GM23338 (cell line): Measurements from ENCODE around the gene TNS3. TPM values are rescaled to one million over a fixed set of nuclear protein-coding genes. Genes with fewer than 3 reads are reported as not detected.

ENCODE experiments used
- ATAC-seq: fragments of 200-7000 bp; cut with Tn5 transposase; 3 replicates; pipeline ENCODE4 v1.9.1; 2020
- DNase-seq: peaks from one replicate; pipeline ENCODE4 v3.0.0-alpha.2; 2015; ENCODE audit warnings: low spot score
- H2AFZ ChIP-seq: fragments of 200-600 bp; sonication (generic); 2 replicates; pipeline ENCODE4 v1.8.0; 2016; ENCODE audit warnings: antibody characterized with exemption, mild to moderate bottlenecking, moderate library complexity
- H3F3A ChIP-seq: fragments of 200-600 bp; sonication (generic); replicated peaks from 2 replicates; pipeline ENCODE4 v1.8.0; 2017; ENCODE audit warnings: antibody characterized with exemption, mixed run types, low read depth
- H3K27ac ChIP-seq: fragments of 200-600 bp; sonication (generic); 2 replicates; pipeline ENCODE4 v1.6.1; 2016; ENCODE audit warnings: low read depth
- H3K27me3 ChIP-seq: fragments of 200-600 bp; sonication (generic); 2 replicates; pipeline ENCODE4 v1.8.0; 2016; ENCODE audit warnings: mild to moderate bottlenecking, mixed run types, moderate library complexity; ENCODE audit not compliant: insufficient read depth
- H3K36me3 ChIP-seq: fragments of 200-600 bp; sonication (generic); 2 replicates; pipeline ENCODE4 v1.8.0; 2016; ENCODE audit warnings: mild to moderate bottlenecking; ENCODE audit not compliant: insufficient read depth
- H3K4me1 ChIP-seq: fragments of 200-600 bp; sonication (generic); 2 replicates; pipeline ENCODE4 v1.8.0; 2016; ENCODE audit warnings: mild to moderate bottlenecking, moderate library complexity; ENCODE audit not compliant: insufficient read depth
- H3K4me2 ChIP-seq: fragments of 200-600 bp; sonication (generic); 2 replicates; pipeline ENCODE4 v1.7.1; 2017; ENCODE audit warnings: mixed run types
- H3K4me3 ChIP-seq: fragments of 200-600 bp; sonication (generic); 2 replicates; pipeline ENCODE4 v1.6.1; 2016; ENCODE audit warnings: mixed run types
- H3K79me2 ChIP-seq: fragments of 200-600 bp; sonication (generic); replicated peaks from 2 replicates; pipeline ENCODE4 v1.8.0; 2017; ENCODE audit warnings: mild to moderate bottlenecking; ENCODE audit not compliant: insufficient read depth
- H3K9me2 ChIP-seq: fragments of 200-600 bp; sonication (generic); 2 replicates; pipeline ENCODE4 v1.8.0; 2017; ENCODE audit not compliant: insufficient read depth
- H4K20me1 ChIP-seq: fragments of 200-600 bp; sonication (generic); replicated peaks from 2 replicates; pipeline ENCODE4 v1.8.0; 2017; ENCODE audit warnings: mild to moderate bottlenecking; ENCODE audit not compliant: insufficient read depth
- H3K27ac Mint-ChIP-seq: 2 replicates; pipeline ENCODE4 v1.8.0; 2020; ENCODE audit warnings: inconsistent platforms, mild to moderate bottlenecking, moderate library complexity, mixed read lengths
- H3K27me3 Mint-ChIP-seq: 3 replicates; pipeline ENCODE4 v1.8.0; 2022; ENCODE audit warnings: low read depth, mild to moderate bottlenecking, moderate library complexity, mixed read lengths, inconsistent platforms; ENCODE audit not compliant: insufficient read depth, poor library complexity
- H3K36me3 Mint-ChIP-seq: 3 replicates; pipeline ENCODE4 v1.8.0; 2021; ENCODE audit warnings: low read depth, mild to moderate bottlenecking, inconsistent platforms, moderate library complexity, mixed read lengths
- H3K4me1 Mint-ChIP-seq: 3 replicates; pipeline ENCODE4 v1.8.0; 2020; ENCODE audit warnings: mild to moderate bottlenecking, inconsistent platforms, mixed read lengths
- H3K4me3 Mint-ChIP-seq: 3 replicates; pipeline ENCODE4 v1.8.0; 2021; ENCODE audit warnings: moderate library complexity, mild to moderate bottlenecking, inconsistent platforms, mixed read lengths
- H3K9me3 Mint-ChIP-seq: 3 replicates; pipeline ENCODE4 v1.8.0; 2020; ENCODE audit warnings: moderate library complexity, mild to moderate bottlenecking, inconsistent platforms, mixed read lengths
- CREB1 ChIP-seq: fragments of 250-450 bp; sonication (Bioruptor Pico); IDR thresholded peaks from 2 replicates; pipeline ENCODE4 v1.5.0; 2020; ENCODE audit warnings: low read depth, mild to moderate bottlenecking, moderate library complexity
- EZH2 ChIP-seq: fragments of 200-600 bp; sonication (generic); IDR thresholded peaks from one replicate; pipeline ENCODE4 v1.8.0; 2017; ENCODE audit warnings: antibody characterized with exemption, mild to moderate bottlenecking, low read depth; ENCODE audit not compliant: unreplicated experiment
- EZH2phosphoT487 ChIP-seq: fragments of 200-600 bp; sonication (generic); IDR thresholded peaks from one replicate; pipeline ENCODE4 v1.8.1; 2018; ENCODE audit warnings: antibody characterized with exemption; ENCODE audit not compliant: unreplicated experiment
- JUNB ChIP-seq: IDR thresholded peaks from one replicate; pipeline ENCODE4 v1.6.1; 2016; ENCODE audit warnings: antibody characterized with exemption; ENCODE audit not compliant: unreplicated experiment
- NANOG ChIP-seq: IDR thresholded peaks from 2 replicates; pipeline ENCODE4 v1.6.1; 2016; ENCODE audit warnings: antibody characterized with exemption, borderline replicate concordance
- POLR2AphosphoS5 ChIP-seq: IDR thresholded peaks from 2 replicates; pipeline ENCODE4 v1.6.1; 2016; ENCODE audit warnings: antibody characterized with exemption, low read depth
- ZNF114 ChIP-seq: fragments of 250-450 bp; sonication (Bioruptor Pico); IDR thresholded peaks from 2 replicates; pipeline ENCODE4 v1.5.0; 2020; ENCODE audit warnings: mild to moderate bottlenecking, moderate library complexity
- ZNF331 ChIP-seq: fragments of 250-450 bp; sonication (Bioruptor Pico); IDR thresholded peaks from 2 replicates; pipeline ENCODE4 v1.5.0; 2020; ENCODE audit warnings: low read depth, mild to moderate bottlenecking, moderate library complexity
- polyA plus RNA-seq: library from polyadenylated mRNA; unstranded; fragments of >200 nt; fragmentation: Nextera tagmentation; extraction: Ambion mirVana; gene quantifications from 2 replicates; pipeline ENCODE4 v1.2.1, GENCODE V29; 2016
- total RNA-seq: library from RNA; depleted of rRNA; stranded (reverse); fragments of >200 nt; shearing (Covaris generic); gene quantifications from 2 replicates; pipeline ENCODE4 v1.2.3, GENCODE V29; 2014
- TF ChIP-seq, protein P1 (sequence below): IDR thresholded peaks from one replicate; pipeline ENCODE4 v1.6.1; 2018; ENCODE audit warnings: antibody characterized with exemption; ENCODE audit not compliant: unreplicated experiment
- TF ChIP-seq, protein P2 (sequence below): IDR thresholded peaks from 2 replicates; pipeline ENCODE4 v1.6.1; 2016; ENCODE audit warnings: antibody characterized with exemption

The TNS3 gene
- total and polyA plus RNA-seq, 2 experiments from 2014 or later = 6.2 to 28.7 TPM

DNA sequence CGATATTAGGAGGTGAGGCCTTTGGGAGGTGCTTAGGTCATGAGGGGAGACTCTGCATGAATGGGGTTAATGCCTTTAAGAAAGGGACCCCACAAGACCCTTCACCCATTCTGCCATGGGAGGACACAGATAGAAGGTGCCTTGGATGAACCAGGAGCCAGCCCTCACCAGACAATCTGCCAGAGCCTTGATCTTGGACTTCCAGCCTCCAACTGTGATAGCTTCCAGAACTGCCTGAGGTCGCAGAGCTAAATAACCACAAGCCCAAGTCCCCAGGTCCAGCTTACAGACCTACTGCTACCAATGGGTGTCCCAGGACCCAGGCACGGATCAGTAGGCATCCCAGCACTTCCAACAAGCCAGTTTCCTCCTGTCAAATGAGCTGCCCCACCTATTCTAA is 37.5 kb downstream of the TNS3 start (continued):
- TF ChIP-seq, protein P1, sequence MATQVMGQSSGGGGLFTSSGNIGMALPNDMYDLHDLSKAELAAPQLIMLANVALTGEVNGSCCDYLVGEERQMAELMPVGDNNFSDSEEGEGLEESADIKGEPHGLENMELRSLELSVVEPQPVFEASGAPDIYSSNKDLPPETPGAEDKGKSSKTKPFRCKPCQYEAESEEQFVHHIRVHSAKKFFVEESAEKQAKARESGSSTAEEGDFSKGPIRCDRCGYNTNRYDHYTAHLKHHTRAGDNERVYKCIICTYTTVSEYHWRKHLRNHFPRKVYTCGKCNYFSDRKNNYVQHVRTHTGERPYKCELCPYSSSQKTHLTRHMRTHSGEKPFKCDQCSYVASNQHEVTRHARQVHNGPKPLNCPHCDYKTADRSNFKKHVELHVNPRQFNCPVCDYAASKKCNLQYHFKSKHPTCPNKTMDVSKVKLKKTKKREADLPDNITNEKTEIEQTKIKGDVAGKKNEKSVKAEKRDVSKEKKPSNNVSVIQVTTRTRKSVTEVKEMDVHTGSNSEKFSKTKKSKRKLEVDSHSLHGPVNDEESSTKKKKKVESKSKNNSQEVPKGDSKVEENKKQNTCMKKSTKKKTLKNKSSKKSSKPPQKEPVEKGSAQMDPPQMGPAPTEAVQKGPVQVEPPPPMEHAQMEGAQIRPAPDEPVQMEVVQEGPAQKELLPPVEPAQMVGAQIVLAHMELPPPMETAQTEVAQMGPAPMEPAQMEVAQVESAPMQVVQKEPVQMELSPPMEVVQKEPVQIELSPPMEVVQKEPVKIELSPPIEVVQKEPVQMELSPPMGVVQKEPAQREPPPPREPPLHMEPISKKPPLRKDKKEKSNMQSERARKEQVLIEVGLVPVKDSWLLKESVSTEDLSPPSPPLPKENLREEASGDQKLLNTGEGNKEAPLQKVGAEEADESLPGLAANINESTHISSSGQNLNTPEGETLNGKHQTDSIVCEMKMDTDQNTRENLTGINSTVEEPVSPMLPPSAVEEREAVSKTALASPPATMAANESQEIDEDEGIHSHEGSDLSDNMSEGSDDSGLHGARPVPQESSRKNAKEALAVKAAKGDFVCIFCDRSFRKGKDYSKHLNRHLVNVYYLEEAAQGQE = no peak

DNA sequence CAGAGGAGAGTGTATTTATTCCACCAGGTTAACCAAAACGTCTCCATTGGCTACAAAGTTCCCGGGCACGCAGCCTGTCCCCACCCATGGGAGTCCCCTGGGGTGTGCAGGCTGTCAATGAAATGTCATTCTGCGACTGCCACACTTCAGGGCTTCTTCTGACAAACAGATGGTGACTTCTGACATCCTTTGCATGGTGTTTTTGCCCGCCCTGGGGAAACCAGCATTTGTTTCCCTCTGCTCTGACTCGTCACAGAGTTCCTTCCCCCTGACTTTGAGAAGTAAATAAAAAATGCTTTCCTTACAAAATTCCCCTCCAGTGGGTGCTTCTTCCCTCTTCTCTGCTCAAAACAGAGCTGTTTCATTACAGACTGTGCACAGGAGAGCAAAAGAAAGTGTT is 38.2 kb downstream of the TNS3 start:
- Histone ChIP-seq H3K27me3 (no peaks in the 10 kb centered on the region), H3F3A (no peaks in the 10 kb centered on the region), H3K4me2 (no peak overlapping the region), H3K36me3 (no peaks in the 10 kb centered on the region), H3K79me2 (peaks cover 13% of the 10 kb centered on the region; the same call in 1 of the 2 replicates), H3K4me1 (peaks cover 20% of the 10 kb centered on the region), H3K9me2 (no peaks in the 10 kb centered on the region), H4K20me1 (0 out of 2 replicates have a peak, but pooled peaks cover 3% of the 10 kb centered on the region), H2AFZ (no peak overlapping the region), H3K4me3 (no peak overlapping the region), H3K27ac (no peak overlapping the region)
- Mint-ChIP-seq H3K4me1 (peaks cover 38% of the 10 kb centered on the region), H3K27me3 (peaks cover 4% of the 10 kb centered on the region), H3K9me3 (no peaks in the 10 kb centered on the region; the same call in 2 of the 3 replicates), H3K4me3 (no peak overlapping the region), H3K36me3 (no peaks in the 10 kb centered on the region; the same call in 1 of the 3 replicates), H3K27ac (no peak overlapping the region)
- DNase-seq (no peak), ATAC-seq (no peak)
- TF ChIP-seq CREB1 (CRISPR knock-in tag) = no peak
- TF ChIP-seq EZH2 = no peak

DNA sequence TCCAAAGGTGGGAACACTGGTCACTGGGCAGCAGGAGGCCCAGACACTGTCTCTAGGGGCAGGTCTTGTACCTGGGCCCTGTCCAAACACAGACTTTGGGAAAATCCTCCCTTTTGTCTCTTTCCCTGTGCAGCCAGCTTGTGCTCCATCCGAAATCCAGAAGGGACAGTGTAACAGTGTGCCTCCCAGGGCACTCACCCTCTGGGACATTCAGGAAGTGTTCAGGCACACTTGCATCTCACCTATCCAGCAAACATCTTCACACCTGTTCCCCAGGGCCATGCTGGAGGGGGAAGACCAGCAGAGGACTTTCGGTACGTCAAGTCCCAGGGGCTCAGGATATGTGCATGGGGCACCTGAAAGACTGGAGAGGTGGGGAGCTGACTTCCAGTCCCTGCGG is 38.9 kb downstream of the TNS3 start:
- Histone ChIP-seq H3K27ac (no peak overlapping the region), H3K79me2 (peaks cover 16% of the 10 kb centered on the region; the same call in 1 of the 2 replicates), H3K4me3 (no peak overlapping the region), H3K4me1 (peaks cover 26% of the 10 kb centered on the region), H3K9me2 (no peaks in the 10 kb centered on the region), H3K27me3 (0 out of 2 replicates have a peak, but pooled peaks cover under 1% of the 10 kb centered on the region), H3K36me3 (no peaks in the 10 kb centered on the region), H3K4me2 (no peak overlapping the region), H4K20me1 (0 out of 2 replicates have a peak, but pooled peaks cover 7% of the 10 kb centered on the region), H3F3A (no peaks in the 10 kb centered on the region), H2AFZ (no peak overlapping the region)
- H3K9me3 Mint-ChIP-seq = no peaks in the 10 kb centered on the region; the same call in 2 of the 3 replicates
- no peak overlapping the region for H3K4me3 Mint-ChIP-seq
- ATAC-seq (no peak), DNase-seq (no peak)
- no peak overlapping the region; the same call in 1 of the 2 replicates for H3K27ac Mint-ChIP-seq
- peaks cover 44% of the 10 kb centered on the region for H3K4me1 Mint-ChIP-seq
- H3K36me3 Mint-ChIP-seq = no peaks in the 10 kb centered on the region
- peaks cover 5% of the 10 kb centered on the region for H3K27me3 Mint-ChIP-seq
- TF ChIP-seq, protein P2, sequence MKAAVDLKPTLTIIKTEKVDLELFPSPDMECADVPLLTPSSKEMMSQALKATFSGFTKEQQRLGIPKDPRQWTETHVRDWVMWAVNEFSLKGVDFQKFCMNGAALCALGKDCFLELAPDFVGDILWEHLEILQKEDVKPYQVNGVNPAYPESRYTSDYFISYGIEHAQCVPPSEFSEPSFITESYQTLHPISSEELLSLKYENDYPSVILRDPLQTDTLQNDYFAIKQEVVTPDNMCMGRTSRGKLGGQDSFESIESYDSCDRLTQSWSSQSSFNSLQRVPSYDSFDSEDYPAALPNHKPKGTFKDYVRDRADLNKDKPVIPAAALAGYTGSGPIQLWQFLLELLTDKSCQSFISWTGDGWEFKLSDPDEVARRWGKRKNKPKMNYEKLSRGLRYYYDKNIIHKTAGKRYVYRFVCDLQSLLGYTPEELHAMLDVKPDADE = no peak
- TF ChIP-seq, protein P1 = no peak
- TF ChIP-seq CREB1 (CRISPR knock-in tag) (no peak), NANOG (no peak), ZNF114 (CRISPR knock-in tag) (no peak), EZH2 (no peak), EZH2phosphoT487 (no peak), POLR2AphosphoS5 (no peak), JUNB (no peak), ZNF331 (CRISPR knock-in tag) (no peak)
